Effector memory CD8-positive, alpha-beta T cell (primary cell): ENCODE data around the gene ARSG.

Source experiments
- ATAC-seq: fragments of 150-1000 bp; cut with Tn5 transposase; replicated peaks from 2 replicates; pipeline ENCODE4 v1.10.0; 2021; ENCODE audit warnings: mild to moderate bottlenecking, moderate library complexity
- DNase-seq, 3 experiments: peaks; one replicate each; pipeline ENCODE4 v3.0.0; 2021
- H3K27ac Mint-ChIP-seq, 2 donors: one replicate each; pipeline ENCODE4 v1.8.0; 2022; ENCODE audit warnings: mild to moderate bottlenecking in 2 of 2, mixed read lengths in 2 of 2, moderate library complexity in 2 of 2
- H3K27me3 Mint-ChIP-seq, 2 donors: one replicate each; pipeline ENCODE4 v1.8.0; 2022; ENCODE audit warnings: mixed read lengths in 2 of 2
- H3K36me3 Mint-ChIP-seq: one replicate; pipeline ENCODE4 v1.8.0; 2022; ENCODE audit warnings: mild to moderate bottlenecking, moderate library complexity, mixed read lengths; ENCODE audit not compliant: insufficient read depth
- H3K4me1 Mint-ChIP-seq, 2 donors: one replicate each; pipeline ENCODE4 v1.8.0; 2022; ENCODE audit warnings: low read depth in 2 of 2, mixed read lengths in 2 of 2
- H3K4me3 Mint-ChIP-seq, 2 donors: one replicate each; pipeline ENCODE4 v1.8.0; 2022; ENCODE audit warnings: mild to moderate bottlenecking in 2 of 2, mixed read lengths in 2 of 2, moderate library complexity in 2 of 2
- H3K9me3 Mint-ChIP-seq, 2 donors: one replicate each; pipeline ENCODE4 v1.8.0; 2022; ENCODE audit warnings: mixed read lengths in 2 of 2

Gene ARSG

GRCh38 chr17:68432086-68432864 lies 141.0 kb downstream of the ARSG start:
- peak overlapping the region in 1 of 2 donors; percentile 18 for H3K27ac Mint-ChIP-seq
- ATAC-seq (no peak), DNase-seq (no peak)
- no peaks in the 10 kb centered on the region for H3K9me3 Mint-ChIP-seq
- H3K36me3 Mint-ChIP-seq = peaks cover 32% of the 10 kb centered on the region
- no peaks in the 10 kb centered on the region for H3K27me3 Mint-ChIP-seq
- H3K4me1 Mint-ChIP-seq = peaks cover 22 to 32% of the 10 kb centered on the region in 2 donors
- H3K4me3 Mint-ChIP-seq = no peak overlapping the region

DNA sequence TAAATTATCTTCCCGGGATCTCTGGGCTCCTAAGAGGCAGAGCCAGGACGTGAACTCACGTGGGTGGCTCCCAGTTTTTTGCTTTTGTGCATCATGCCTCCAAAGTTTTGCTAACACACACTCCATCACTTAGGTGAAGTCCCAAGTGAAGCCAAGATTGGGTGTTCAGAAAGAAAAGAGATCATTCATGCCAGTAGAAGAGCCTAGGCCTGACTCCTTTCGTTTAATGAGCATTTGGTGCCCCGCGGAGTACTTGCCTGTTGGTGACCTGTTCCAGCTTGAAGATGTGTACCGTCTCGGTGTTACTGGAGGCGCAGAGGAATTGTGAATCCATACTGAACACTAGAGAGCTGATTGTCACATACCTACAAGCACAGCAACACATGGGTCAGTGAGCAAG lies 141.9 kb downstream of the ARSG start:
- Mint-ChIP-seq H3K27ac (no peak overlapping the region), H3K36me3 (peaks cover 29% of the 10 kb centered on the region), H3K9me3 (no peaks in the 10 kb centered on the region), H3K4me3 (no peak overlapping the region), H3K27me3 (no peaks in the 10 kb centered on the region), H3K4me1 (peaks cover 29 to 41% of the 10 kb centered on the region in 2 donors)
- ATAC-seq (no peak), DNase-seq (no peak)

- H3K4me3 Mint-ChIP-seq = no peak overlapping the region
- no peaks in the 10 kb centered on the region for H3K27me3 Mint-ChIP-seq
- H3K4me1 Mint-ChIP-seq = peaks cover 31 to 43% of the 10 kb centered on the region in 2 donors
- H3K36me3 Mint-ChIP-seq = peaks cover 24% of the 10 kb centered on the region
- no peak overlapping the region for H3K27ac Mint-ChIP-seq
- ATAC-seq (no peak), DNase-seq (no peak)
- no peaks in the 10 kb centered on the region for H3K9me3 Mint-ChIP-seq
Observed at GRCh38 chr17:68433911-68434508, 142.7 kb downstream of the ARSG start.

DNA sequence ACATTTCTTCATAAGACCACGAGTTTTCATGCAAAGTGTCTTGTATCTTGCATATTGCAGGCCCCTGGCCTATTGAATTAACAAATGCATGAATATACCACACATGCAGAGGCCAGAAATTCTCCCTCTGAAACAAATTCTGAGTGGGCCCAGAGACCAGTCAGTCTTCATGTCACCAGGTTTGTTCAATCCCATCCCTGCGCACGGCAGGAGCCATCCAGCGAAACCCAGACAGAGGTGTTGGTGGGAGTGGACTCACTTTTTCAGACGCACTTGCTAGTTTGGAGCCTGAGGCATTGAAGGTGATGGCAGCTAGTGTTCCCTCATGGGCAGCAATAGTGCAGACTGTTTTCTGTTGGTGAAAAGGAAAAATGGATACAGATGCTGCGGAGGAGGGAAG lies 144.1 kb downstream of the ARSG start:
- H3K27me3 Mint-ChIP-seq = no peaks in the 10 kb centered on the region
- H3K36me3 Mint-ChIP-seq = peaks cover 21% of the 10 kb centered on the region
- H3K27ac Mint-ChIP-seq = no peak overlapping the region
- H3K9me3 Mint-ChIP-seq = no peaks in the 10 kb centered on the region
- H3K4me1 Mint-ChIP-seq = peaks cover 31 to 43% of the 10 kb centered on the region in 2 donors
- no peak for DNase-seq
- no peak for ATAC-seq
- no peak overlapping the region for H3K4me3 Mint-ChIP-seq

DNA sequence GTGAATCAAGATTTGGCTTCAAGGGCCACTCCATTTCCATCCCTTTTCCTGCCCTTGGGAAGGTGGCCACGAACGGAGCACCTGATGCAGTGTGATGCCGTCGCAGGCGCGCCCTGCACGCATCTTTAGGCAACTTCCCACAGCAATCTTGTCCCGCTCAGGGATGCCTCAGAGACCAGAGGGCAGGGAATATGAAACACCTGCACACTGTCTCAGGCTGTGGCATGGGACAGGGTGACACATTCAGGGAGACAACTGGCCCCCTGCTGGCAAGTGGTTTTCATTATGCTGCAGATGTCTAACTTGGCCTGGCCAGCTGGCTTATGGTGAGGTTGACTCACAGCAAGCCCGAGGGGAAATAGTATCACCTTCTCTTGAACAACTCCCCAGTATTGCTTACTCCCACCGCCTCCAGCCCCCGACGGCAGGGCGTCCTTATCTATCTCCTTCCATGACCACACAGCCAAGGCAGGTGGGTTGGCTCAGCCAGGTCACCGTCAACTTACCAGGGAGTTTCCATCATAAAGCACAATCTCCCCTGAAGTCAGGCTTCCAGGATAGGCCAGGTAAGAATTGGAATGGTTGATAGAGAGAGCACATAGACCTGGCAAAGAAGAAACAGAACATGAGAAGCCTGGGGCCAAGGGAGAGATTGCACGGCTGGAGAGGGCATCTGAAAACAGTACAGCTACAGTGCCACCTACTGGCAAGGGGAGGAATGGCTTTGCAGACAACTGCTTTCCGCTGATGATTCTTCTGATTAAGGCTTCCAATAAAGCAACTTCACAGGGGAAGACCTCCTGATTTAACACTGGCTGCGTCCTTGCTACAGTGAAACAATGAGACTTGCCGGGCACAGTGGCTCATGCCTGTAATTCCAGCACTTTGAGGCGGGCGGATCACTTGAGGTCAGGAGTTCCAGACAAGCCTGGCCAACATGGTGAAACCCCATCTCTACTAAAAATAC lies 144.9 kb downstream of the ARSG start:
- Mint-ChIP-seq H3K4me3 (peak overlapping the region; percentile 44 to 73), H3K4me1 (peaks cover 35 to 46% of the 10 kb centered on the region in 2 donors), H3K27me3 (no peaks in the 10 kb centered on the region), H3K9me3 (no peaks in the 10 kb centered on the region), H3K27ac (peak overlapping the region; percentile 84 to 94), H3K36me3 (peaks cover 21% of the 10 kb centered on the region)
- ATAC-seq (peak; percentile 73), DNase-seq (peak; percentile 81 to 88 (median 85))

DNA sequence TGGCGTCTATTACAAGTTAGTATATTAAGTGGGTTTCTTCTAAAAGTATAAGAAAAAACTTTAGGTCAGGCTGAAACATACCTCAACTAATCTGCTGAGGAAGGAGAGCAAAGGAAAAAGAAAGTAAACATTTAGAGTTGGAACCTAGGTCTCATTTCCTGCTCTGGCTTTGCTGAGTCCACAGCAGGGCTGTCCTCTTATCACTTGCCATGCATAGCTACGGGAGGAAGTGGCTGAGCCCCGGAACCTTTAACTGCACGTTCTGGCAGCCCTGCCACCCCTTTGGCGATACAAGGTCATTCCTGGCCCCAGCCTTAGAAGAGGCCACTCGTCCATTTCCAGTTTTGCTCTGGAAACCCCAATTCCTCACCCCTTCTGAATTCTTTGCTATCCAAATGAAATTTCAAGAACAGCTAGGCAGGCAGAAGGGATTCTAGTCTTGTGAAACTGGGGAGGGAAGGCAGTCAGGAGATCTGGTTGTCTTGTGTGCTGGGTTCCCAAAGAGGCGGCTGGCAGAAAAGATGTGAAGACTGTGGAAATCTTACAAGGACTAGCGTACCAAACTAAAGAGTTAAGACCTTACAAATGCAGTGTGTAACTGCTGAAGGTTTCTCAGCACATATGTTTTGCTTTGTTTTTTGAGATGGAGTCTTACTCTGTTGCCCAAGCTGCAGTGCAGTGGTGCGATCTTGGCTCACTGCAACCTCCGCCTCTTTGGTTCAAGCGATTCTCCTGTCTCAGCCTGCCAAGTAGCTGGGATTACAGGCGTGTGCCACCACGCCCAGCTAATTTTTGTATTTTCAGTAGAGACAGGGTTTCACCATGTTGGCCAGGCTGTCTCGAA lies 146.9 kb downstream of the ARSG start:
- H3K9me3 Mint-ChIP-seq = no peaks in the 10 kb centered on the region
- DNase-seq (peak; percentile 29 to 30 (median 29)), ATAC-seq (peak; percentile 76)
- H3K4me3 Mint-ChIP-seq = peak overlapping the region; percentile 73 to 81
- H3K4me1 Mint-ChIP-seq = peaks cover 29 to 31% of the 10 kb centered on the region in 2 donors
- no peaks in the 10 kb centered on the region for H3K27me3 Mint-ChIP-seq
- peaks cover 22% of the 10 kb centered on the region for H3K36me3 Mint-ChIP-seq
- peak overlapping the region; percentile 84 to 94 for H3K27ac Mint-ChIP-seq

DNA sequence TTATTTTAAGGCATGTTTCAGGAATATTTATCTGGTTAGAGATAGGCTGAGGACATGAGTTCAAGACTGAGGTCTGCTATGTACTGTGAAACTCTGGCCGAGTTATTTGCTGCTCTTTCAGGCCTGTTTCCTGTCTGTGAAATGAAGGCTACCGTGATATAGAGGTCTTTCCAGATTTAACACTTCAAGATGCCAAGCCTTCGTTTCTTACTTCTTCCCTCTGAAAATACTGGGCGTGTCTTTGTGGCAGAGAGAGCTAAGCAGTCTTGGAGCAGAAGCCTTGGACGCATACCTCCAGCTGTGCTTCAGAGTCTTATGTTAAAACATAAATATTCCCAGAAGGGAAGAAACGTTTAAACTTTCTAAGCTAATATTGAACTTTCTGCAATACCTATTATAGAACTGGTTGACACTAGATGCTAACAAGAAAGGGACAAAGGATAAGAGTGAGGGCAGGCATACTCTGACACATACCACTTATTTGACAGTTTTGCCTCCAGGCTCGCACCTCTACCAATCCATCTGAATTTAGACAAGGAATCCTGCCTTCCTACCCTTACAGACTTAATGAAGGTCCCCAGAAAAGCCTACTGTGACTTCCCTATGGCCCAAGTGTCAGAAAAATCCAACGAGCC lies 148.5 kb downstream of the ARSG start:
- Mint-ChIP-seq H3K27me3 (no peaks in the 10 kb centered on the region), H3K27ac (peak overlapping the region in 1 of 2 donors; percentile 72), H3K36me3 (peaks cover 20% of the 10 kb centered on the region), H3K4me3 (no peak overlapping the region), H3K9me3 (no peaks in the 10 kb centered on the region), H3K4me1 (peaks cover 29 to 31% of the 10 kb centered on the region in 2 donors)
- no peak for DNase-seq
- ATAC-seq = no peak

DNA sequence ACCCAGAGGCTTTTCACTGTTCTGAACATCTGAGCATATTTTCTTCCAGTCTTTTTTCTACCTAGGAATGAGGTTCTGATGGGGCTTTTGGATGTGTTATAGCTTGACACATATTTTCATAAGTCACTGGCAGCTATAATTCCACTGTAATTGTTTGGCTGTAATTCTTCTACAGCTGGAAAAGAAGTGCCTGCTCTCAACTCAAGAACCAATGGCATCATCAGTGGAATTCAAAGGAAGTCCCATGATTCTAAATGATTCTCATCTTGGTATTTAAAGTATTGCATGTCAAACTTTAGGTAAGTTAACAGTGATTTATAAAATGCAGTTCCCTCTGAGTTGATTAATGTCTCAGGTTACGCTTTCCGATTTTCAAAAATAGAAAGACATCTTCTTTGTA lies 149.2 kb downstream of the ARSG start:
- H3K36me3 Mint-ChIP-seq = peaks cover 18% of the 10 kb centered on the region
- no peak overlapping the region for H3K4me3 Mint-ChIP-seq
- H3K27me3 Mint-ChIP-seq = no peaks in the 10 kb centered on the region
- no peak for DNase-seq
- peak overlapping the region; percentile 67 to 75 for H3K27ac Mint-ChIP-seq
- no peaks in the 10 kb centered on the region for H3K9me3 Mint-ChIP-seq
- peaks cover 31 to 32% of the 10 kb centered on the region in 2 donors for H3K4me1 Mint-ChIP-seq
- ATAC-seq = no peak

DNA sequence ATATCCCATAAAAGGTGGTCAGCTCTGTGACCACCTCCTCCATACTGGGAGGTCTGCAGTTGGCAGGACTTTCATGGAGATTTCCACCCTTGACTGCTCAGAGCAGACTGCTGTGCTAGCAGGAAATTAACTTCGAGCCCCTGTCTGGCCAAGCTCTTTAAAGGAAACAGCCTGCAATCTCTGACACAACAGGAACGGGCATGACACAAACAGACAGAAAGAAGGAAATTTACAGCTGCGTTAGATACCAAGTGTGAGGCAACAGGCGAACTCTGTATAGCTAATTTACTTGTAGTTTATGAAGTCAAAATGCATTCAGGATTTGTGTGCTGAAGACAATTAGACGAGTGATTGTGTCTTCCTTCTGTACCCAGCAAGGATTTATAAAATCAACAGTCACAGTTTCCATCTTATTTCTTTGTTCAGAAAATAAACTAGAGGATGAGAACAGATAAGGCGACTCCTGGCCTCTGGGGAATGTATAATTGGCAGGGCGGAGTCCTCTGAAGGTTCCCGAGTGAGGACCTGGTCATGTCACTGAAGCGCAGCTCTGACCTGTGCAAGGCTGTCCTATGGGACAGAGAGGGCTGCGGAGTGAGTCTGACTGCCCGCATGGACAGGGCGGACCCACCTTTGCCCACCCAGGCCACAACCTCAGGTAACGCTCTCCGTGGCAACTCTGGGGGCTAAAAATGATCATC lies 149.9 kb downstream of the ARSG start:
- H3K4me3 Mint-ChIP-seq = no peak overlapping the region
- H3K27ac Mint-ChIP-seq = peak overlapping the region; percentile 67 to 75
- H3K9me3 Mint-ChIP-seq = no peaks in the 10 kb centered on the region
- H3K4me1 Mint-ChIP-seq = peaks cover 25 to 27% of the 10 kb centered on the region in 2 donors
- ATAC-seq (no peak), DNase-seq (no peak)
- H3K27me3 Mint-ChIP-seq = no peaks in the 10 kb centered on the region
- H3K36me3 Mint-ChIP-seq = peaks cover 16% of the 10 kb centered on the region

- Mint-ChIP-seq H3K4me1 (peaks cover 6 to 7% of the 10 kb centered on the region in 2 donors), H3K36me3 (peaks cover 16% of the 10 kb centered on the region), H3K9me3 (no peaks in the 10 kb centered on the region), H3K27ac (no peak overlapping the region), H3K4me3 (no peak overlapping the region), H3K27me3 (no peaks in the 10 kb centered on the region)
- no peak for ATAC-seq
- DNase-seq = no peak
Observed at GRCh38 chr17:68443972-68444464, 152.7 kb downstream of the ARSG start.

DNA sequence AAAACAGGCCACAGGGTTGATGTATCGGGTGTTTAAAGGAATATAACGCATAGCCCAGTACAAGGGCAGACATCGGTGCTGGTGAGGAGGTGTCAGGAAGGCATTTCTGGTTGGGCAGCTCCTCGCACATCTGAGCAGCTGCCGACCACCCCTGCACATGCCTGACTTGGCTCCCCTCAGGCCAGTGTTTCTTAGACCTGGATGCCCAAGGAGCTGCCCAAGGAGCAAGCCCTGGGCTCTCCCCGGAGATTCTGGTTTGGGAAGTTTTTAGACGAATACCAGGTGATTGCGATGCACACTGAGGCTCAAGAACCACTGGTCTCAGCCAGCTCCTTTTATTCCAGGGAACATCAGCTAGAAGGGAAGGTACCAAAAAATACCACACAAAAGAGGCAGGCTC lies 154.4 kb downstream of the ARSG start:
- no peak for ATAC-seq

DNA sequence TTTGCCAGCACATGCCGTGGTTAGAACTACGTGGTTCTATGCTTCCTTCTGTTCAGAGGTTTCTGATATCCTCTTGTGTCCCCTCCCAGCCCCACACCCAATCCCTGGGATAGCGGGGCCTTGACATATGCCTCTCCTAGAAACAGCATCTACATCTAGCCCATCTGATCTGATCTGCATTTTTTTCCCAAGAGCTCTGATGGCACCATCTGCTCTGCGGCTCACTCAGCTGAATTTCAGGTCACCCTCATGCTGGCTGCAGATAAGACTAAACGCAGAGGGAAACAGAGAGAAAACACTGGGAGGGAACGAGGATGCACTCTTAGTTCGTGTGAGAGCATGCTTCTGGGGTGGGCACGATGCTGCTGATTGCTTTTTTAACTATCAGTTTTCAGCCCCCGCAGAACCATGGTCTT lies 155.3 kb downstream of the ARSG start:
- peaks cover 31% of the 10 kb centered on the region for H3K36me3 Mint-ChIP-seq
- ATAC-seq = no peak
- DNase-seq = no peak
- H3K4me1 Mint-ChIP-seq = peaks cover 2 to 3% of the 10 kb centered on the region in 2 donors
- peak overlapping the region in 1 of 2 donors; percentile 19 for H3K27ac Mint-ChIP-seq
- no peaks in the 10 kb centered on the region for H3K27me3 Mint-ChIP-seq
- H3K4me3 Mint-ChIP-seq = no peak overlapping the region
- no peaks in the 10 kb centered on the region for H3K9me3 Mint-ChIP-seq

More for the DNA sequence above, 154.4 kb downstream of the ARSG start:
- DNase-seq = no peak
- no peaks in the 10 kb centered on the region for H3K9me3 Mint-ChIP-seq
- H3K27ac Mint-ChIP-seq = peak overlapping the region in 1 of 2 donors; percentile 82
- peaks cover 26% of the 10 kb centered on the region for H3K36me3 Mint-ChIP-seq
- H3K4me3 Mint-ChIP-seq = no peak overlapping the region
- no peaks in the 10 kb centered on the region for H3K27me3 Mint-ChIP-seq
- peaks cover 6 to 7% of the 10 kb centered on the region in 2 donors for H3K4me1 Mint-ChIP-seq
